ENCODE results near the gene SHMT1.
"Not testable (repeated sequence)": the region's sequence is repeated elsewhere in the genome, so short reads cannot be mapped to it uniquely, and the experiment has no call there.

The SHMT1 gene

GRCh38 chr17:18339933-18340332 lies 23.4 kb downstream of the SHMT1 start:
- no peaks in the 10 kb centered on the region for H3K4me1 ChIP-seq (ENCODE audit: control insufficient read depth in 1 of 2, insufficient read depth in 1 of 2, low read depth in 1 of 2, low read length in 1 of 2)
- no peak overlapping the region for H3K4me3 ChIP-seq (ENCODE audit: low read depth in 1 of 2, low read length in 1 of 2)
- no peak for TF ChIP-seq CTCF (IDR thresholded peaks at IDR 0.05)
- no peak overlapping the region for H3K27ac ChIP-seq
- peaks cover 22% of the 10 kb centered on the region for H3K36me3 ChIP-seq
- H3K27me3 ChIP-seq = no peaks in the 10 kb centered on the region
- H3K9me3 ChIP-seq = no peaks in the 10 kb centered on the region

- H3K27me3 ChIP-seq; H3K4me3 ChIP-seq (ENCODE audit: low read depth in 1 of 2, low read length in 1 of 2); H3K9me3 ChIP-seq; H3K27ac ChIP-seq; H3K4me1 ChIP-seq (ENCODE audit: control insufficient read depth in 1 of 2, insufficient read depth in 1 of 2, low read depth in 1 of 2, low read length in 1 of 2): not testable (repeated sequence)
- peaks cover 28% of the 10 kb centered on the region for H3K36me3 ChIP-seq
These were observed 25.2 kb downstream of the SHMT1 start for GRCh38 chr17:18338158-18338557.

GRCh38 chr17:18332909-18333489 lies 30.4 kb downstream of the SHMT1 start:
- Histone ChIP-seq H3K4me3 (ENCODE audit: low read depth in 1 of 2, low read length in 1 of 2) (no peak overlapping the region), H3K36me3 (peaks cover 70% of the 10 kb centered on the region), H3K9me3 (no peaks in the 10 kb centered on the region), H3K27me3 (no peaks in the 10 kb centered on the region), H3K4me1 (ENCODE audit: control insufficient read depth in 1 of 2, insufficient read depth in 1 of 2, low read depth in 1 of 2, low read length in 1 of 2) (no peaks in the 10 kb centered on the region), H3K27ac (no peak overlapping the region)
- TF ChIP-seq CTCF (IDR thresholded peaks at IDR 0.05) = no peak

GRCh38 chr17:18331879-18332278 lies 31.5 kb downstream of the SHMT1 start:
- TF ChIP-seq CTCF (IDR thresholded peaks at IDR 0.05) = no peak
- no peaks in the 10 kb centered on the region for H3K27me3 ChIP-seq
- no peak overlapping the region for H3K27ac ChIP-seq
- no peaks in the 10 kb centered on the region for H3K9me3 ChIP-seq
- no peaks in the 10 kb centered on the region for H3K4me1 ChIP-seq (ENCODE audit: control insufficient read depth in 1 of 2, insufficient read depth in 1 of 2, low read depth in 1 of 2, low read length in 1 of 2)
- H3K4me3 ChIP-seq (ENCODE audit: low read depth in 1 of 2, low read length in 1 of 2) = no peak overlapping the region
- peaks cover 81% of the 10 kb centered on the region for H3K36me3 ChIP-seq

GRCh38 chr17:18328643-18329204 lies 34.6 kb downstream of the SHMT1 start:
- Histone ChIP-seq H3K4me1 (ENCODE audit: control insufficient read depth in 1 of 2, insufficient read depth in 1 of 2, low read depth in 1 of 2, low read length in 1 of 2) (no peaks in the 10 kb centered on the region), H3K4me3 (ENCODE audit: low read depth in 1 of 2, low read length in 1 of 2) (no peak overlapping the region), H3K36me3 (peaks cover 94% of the 10 kb centered on the region), H3K27me3 (no peaks in the 10 kb centered on the region), H3K27ac (no peak overlapping the region), H3K9me3 (no peaks in the 10 kb centered on the region)
- TF ChIP-seq CTCF (IDR thresholded peaks at IDR 0.05) = no peak

GRCh38 chr17:18327556-18327955 lies 35.8 kb downstream of the SHMT1 start:
- Histone ChIP-seq H3K4me3 (ENCODE audit: low read depth in 1 of 2, low read length in 1 of 2) (no peak overlapping the region), H3K36me3 (peaks cover 100% of the 10 kb centered on the region), H3K27me3 (no peaks in the 10 kb centered on the region)

More at GRCh38 chr17:18327556-18327955, 35.8 kb downstream of the SHMT1 start:
- H3K9me3 ChIP-seq = no peaks in the 10 kb centered on the region
- no peaks in the 10 kb centered on the region for H3K4me1 ChIP-seq (ENCODE audit: control insufficient read depth in 1 of 2, insufficient read depth in 1 of 2, low read depth in 1 of 2, low read length in 1 of 2)
- no peak for TF ChIP-seq CTCF (IDR thresholded peaks at IDR 0.05)
- no peak overlapping the region for H3K27ac ChIP-seq

Measured in neutrophil (primary cell).